ENCODE measurements around the gene DUSP22.

The DUSP22 gene

GRCh38 chr6:398558-399078 is 106.3 kb downstream of the DUSP22 start:
- DNase-seq: no peak

DNA sequence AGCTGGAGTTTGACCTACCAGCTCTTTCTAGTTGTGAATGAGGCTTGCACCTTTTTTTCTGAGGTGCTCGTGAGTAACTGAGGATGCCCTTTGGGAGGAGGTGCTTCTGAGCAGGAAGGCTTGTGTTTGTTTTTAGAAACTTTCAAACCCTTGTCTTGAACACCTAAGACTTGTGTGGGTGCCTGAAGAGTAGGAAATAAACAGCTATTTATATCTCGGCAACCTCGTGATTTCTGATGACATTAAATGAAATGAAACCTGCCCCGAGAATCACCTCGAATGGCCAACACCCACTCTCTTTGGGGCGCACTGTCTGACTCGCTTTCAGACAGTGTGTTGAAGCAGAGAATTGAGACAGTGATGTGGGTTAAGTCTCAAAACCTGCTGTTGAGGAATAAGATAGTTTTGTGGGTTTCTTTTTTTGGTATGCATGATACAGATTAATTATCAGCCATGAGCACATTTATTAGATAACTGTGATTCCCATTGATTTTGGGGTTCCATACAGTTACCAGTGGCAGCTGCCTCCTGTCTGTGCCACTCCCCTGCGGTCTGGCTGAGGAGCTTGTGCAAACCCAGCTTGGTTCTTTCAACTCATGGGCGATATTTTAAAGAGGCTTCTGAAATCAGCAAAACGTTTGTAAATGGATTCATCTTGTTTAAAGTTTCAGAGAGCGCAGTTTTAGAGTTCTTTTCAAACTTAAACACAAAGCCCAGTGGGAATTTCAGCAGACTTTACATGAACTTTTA is 107.7 kb downstream of the DUSP22 start:
- no peak for DNase-seq

DNA sequence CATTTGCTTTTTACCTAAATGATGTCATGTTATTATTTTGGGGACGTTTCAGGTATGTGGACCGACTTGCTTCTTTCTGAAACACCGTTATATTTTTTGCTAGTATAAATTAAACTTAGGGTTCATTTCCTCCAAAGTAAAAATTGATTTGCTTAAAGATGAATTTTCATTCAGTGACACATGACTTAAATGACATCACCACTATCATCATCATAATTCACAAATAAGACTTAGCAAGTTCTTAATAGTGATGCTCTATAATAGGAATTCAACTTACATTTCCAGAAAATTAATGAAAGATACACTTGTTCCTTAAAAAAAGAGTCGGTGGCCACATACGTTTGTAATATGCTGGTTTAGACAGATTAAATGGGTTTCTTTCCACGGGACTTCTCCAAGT is 108.5 kb downstream of the DUSP22 start:
- DNase-seq: no peak
